K562 treated with DMSO at 1 percent for 24 hours (cell line): ENCODE results near the gene TRIM23. TPM values are rescaled to one million over a fixed set of nuclear protein-coding genes. Genes with fewer than 3 reads are reported as not detected.

Experiments
- total RNA-seq: library from RNA; unstranded; fragments of 300-600 nt; gene quantifications from 2 replicates; pipeline ENCODE4 v1.2.3, GENCODE V29; 2022; ENCODE audit warnings: low read depth; ENCODE audit not compliant: insufficient read depth

TRIM23 gene
- 6.4 and 6.6 TPM in 2 replicates for total RNA-seq

GRCh38 chr5:65624025-65624570, at the start of gene TRIM23:
TSS of gene TRIM23 (minus strand) at chr5:65624333. CDS start at chr5:65624274, 59 bp downstream.

GRCh38 chr5:65624571-65625555, 730 bp upstream of the TRIM23 start, which contains the start of the genes SHLD3 and TRAPPC13:
TSS of gene SHLD3 (plus strand) at chr5:65625027. CDS start at chr5:65629588, 4,561 bp downstream.
TSS of gene TRAPPC13 (plus strand) at chr5:65625027. CDS start at chr5:65625061, 34 bp downstream.

GRCh38 chr5:65562731-65563701, 61.1 kb downstream of the TRIM23 start, which contains the start of the genes CENPK and PPWD1:
TSS of gene CENPK (minus strand) at chr5:65563168. CDS start at chr5:65554907, 8,261 bp downstream.
TSS of gene PPWD1 (plus strand) at chr5:65563296. CDS start at chr5:65563311, 15 bp downstream.

Other genes with a start within 250 kb of the TRIM23 start
- gene ADAMTS6, start 142.4 kb downstream of the TRIM23 start, total RNA-seq = 0.95 TPM in 2 replicates
- gene CENPK, start 61.2 kb downstream of the TRIM23 start, total RNA-seq = 15.6 and 21.2 TPM in 2 replicates
- gene PPWD1, start 61.0 kb downstream of the TRIM23 start, total RNA-seq = 15.2 and 18.0 TPM in 2 replicates
- gene SHLD3, start 694 bp upstream of the TRIM23 start, total RNA-seq = 1.8 and 3.3 TPM in 2 replicates
- 10.0 and 11.2 TPM in 2 replicates for gene TRAPPC13, start 694 bp upstream of the TRIM23 start, total RNA-seq
- 2.4 and 2.8 TPM in 2 replicates for gene SGTB, start 97.8 kb upstream of the TRIM23 start, total RNA-seq
- 9.5 and 10.8 TPM in 2 replicates for gene NLN, start 97.9 kb upstream of the TRIM23 start, total RNA-seq